ENCODE data around the gene HOXD10. TPM values are rescaled to one million over a fixed set of nuclear protein-coding genes. Genes with fewer than 3 reads are reported as not detected.

The HOXD10 gene
- total and polyA plus RNA-seq, 2 experiments from 2014 or later = not detected

DNA sequence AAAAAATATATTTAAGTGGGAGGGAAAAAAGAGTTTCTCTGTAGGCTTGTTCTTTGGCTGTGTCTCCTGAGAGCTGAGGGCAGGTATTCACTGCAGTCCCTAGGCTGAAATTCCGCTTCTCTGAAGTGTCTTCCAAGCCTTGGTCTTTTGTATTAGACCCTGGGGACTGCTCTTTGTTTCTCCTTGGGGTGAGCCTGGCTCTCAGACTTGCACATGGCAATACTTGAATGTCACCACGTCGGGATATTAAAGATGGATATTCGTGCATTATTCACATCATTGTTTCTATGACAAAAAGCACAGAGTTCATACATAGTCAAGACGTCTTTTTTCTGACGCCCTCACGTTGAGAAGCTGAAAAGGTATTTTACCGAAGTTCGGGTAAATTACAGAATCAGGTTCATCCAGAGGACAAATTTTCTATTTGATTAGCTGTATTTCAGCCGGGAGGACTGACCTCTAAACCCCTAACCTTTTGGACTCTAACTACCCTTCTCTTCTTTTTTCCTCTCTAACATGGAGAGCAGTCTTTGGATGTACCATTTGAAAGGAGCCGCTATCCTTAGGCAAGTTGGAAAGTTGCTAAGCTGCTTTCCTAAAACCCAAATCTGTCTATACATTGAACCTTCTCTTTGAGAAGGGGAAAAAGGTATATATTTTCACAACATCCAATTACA lies 38.1 kb downstream of the HOXD10 start:
- Mint-ChIP-seq H3K4me3 (no peak overlapping the region), H3K9me3 (peaks cover 3% of the 10 kb centered on the region; the same call in 2 of the 3 replicates), H3K36me3 (ENCODE audit: low read depth) (no peaks in the 10 kb centered on the region), H3K27ac (no peak overlapping the region), H3K27me3 (ENCODE audit: insufficient read depth, low read depth, poor library complexity) (peaks cover 98% of the 10 kb centered on the region), H3K4me1 (peaks cover 31% of the 10 kb centered on the region)
- Histone ChIP-seq H3K79me2 (replicated peaks; ENCODE audit: insufficient read depth) (no peaks in the 10 kb centered on the region), H3K4me2 (peak overlapping the region; percentile 1; the same call in 1 of the 2 replicates), H3K9me2 (ENCODE audit: insufficient read depth) (no peaks in the 10 kb centered on the region), H3K4me1 (ENCODE audit: insufficient read depth) (peaks cover 41% of the 10 kb centered on the region), H3F3A (replicated peaks; ENCODE audit: low read depth) (peaks cover 30% of the 10 kb centered on the region), H2AFZ (no peak overlapping the region), H3K27me3 (ENCODE audit: insufficient read depth) (peaks cover 100% of the 10 kb centered on the region), H3K27ac (ENCODE audit: low read depth) (no peak overlapping the region), H4K20me1 (replicated peaks; ENCODE audit: insufficient read depth) (peaks cover 47% of the 10 kb centered on the region), H3K4me3 (peak overlapping the region; percentile 1; the same call in 1 of the 2 replicates), H3K36me3 (ENCODE audit: insufficient read depth) (no peaks in the 10 kb centered on the region)
- peak; percentile 41 for DNase-seq (ENCODE audit: low spot score)
- TF ChIP-seq ZNF331 (CRISPR knock-in tag; IDR thresholded peaks at IDR 0.05; ENCODE audit: low read depth) (no peak), EZH2 (IDR thresholded peaks at IDR 0.05; ENCODE audit: low read depth, unreplicated experiment) (peak; percentile 69)
- no peak for ATAC-seq

DNA sequence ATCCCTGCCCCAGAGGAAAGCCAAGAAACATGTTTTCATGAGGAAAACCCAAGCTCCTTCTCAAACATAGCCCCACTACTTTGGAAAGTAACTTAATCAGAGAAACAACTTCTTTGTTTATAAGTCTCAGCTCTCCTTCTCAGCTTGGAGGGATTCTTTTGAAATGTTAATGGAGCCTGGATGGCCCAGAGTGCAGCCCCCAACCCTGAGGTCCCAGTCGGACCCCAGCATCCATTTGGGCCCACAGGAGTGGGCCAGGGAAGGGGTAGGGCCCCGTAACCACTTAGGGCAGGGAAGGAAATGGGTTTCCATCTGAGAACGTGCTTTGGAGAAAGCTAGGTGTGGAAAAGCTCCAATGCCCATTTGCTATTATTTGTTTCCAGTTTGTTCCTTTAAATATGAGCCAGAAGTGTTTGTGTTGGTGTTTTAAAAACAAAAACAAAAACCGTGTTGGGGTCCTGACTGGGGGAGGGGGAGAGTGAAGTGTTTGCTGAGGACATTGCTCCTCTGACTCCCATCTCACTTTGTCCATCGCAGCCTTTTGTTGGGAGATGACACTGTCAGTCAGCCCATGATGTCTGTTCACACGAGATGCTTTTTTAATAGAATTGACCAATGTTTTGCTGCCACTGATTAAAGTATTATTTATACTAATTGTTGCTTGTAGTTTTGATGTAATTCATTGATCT lies 38.9 kb downstream of the HOXD10 start:
- DNase-seq (ENCODE audit: low spot score) (peak; percentile 52), ATAC-seq (no peak)
- H4K20me1 ChIP-seq (replicated peaks; ENCODE audit: insufficient read depth) = peaks cover 40% of the 10 kb centered on the region
- peak overlapping the region; percentile 1; the same call in 1 of the 2 replicates for H3K4me3 ChIP-seq
- no peaks in the 10 kb centered on the region for H3K36me3 Mint-ChIP-seq (ENCODE audit: low read depth)
- TF ChIP-seq CREB1 (CRISPR knock-in tag; IDR thresholded peaks at IDR 0.05; ENCODE audit: low read depth) (no peak), EZH2 (IDR thresholded peaks at IDR 0.05; ENCODE audit: low read depth, unreplicated experiment) (peak; percentile 61)
- H3K4me1 ChIP-seq (ENCODE audit: insufficient read depth) = peaks cover 41% of the 10 kb centered on the region
- H3K36me3 ChIP-seq (ENCODE audit: insufficient read depth) = no peaks in the 10 kb centered on the region
- H3K4me2 ChIP-seq = peak overlapping the region; percentile 1; the same call in 1 of the 2 replicates
- H3K27ac ChIP-seq (ENCODE audit: low read depth) = no peak overlapping the region
- no peak overlapping the region for H2AFZ ChIP-seq
- no peaks in the 10 kb centered on the region for H3K9me2 ChIP-seq (ENCODE audit: insufficient read depth)
- H3F3A ChIP-seq (replicated peaks; ENCODE audit: low read depth) = peaks cover 25% of the 10 kb centered on the region
- H3K27me3 ChIP-seq (ENCODE audit: insufficient read depth) = peaks cover 100% of the 10 kb centered on the region
- H3K79me2 ChIP-seq (replicated peaks; ENCODE audit: insufficient read depth) = no peaks in the 10 kb centered on the region
- H3K27ac Mint-ChIP-seq = no peak overlapping the region
- H3K9me3 Mint-ChIP-seq = peaks cover 3% of the 10 kb centered on the region; the same call in 2 of the 3 replicates
- peaks cover 34% of the 10 kb centered on the region for H3K4me1 Mint-ChIP-seq
- H3K4me3 Mint-ChIP-seq = no peak overlapping the region
- H3K27me3 Mint-ChIP-seq (ENCODE audit: insufficient read depth, low read depth, poor library complexity) = peaks cover 98% of the 10 kb centered on the region

DNA sequence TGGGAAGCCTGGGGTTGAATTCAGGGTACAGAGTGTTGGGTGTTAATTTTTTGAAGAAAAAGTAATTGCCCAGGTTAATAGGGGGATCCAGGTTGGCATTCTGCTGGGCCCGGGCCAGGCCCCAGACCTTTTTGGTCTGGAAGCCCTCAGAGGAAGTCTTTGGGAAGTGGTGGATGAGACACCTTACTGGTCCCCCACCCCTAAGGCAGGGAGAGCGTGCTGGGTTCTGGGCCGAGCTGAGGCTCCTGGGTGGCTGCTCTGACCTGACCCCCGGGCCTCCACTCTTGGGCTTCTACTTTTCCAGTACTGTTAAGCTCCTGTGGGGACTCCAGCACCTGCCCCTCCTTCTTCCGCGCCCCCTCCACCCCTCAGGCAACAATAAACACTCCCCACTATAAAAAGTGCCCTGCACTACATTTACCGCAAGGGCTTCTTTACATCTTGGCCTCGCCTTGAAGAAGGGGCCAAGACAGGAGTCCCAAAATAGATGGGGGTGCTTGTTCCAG lies 39.8 kb downstream of the HOXD10 start:
- Histone ChIP-seq H3K9me2 (ENCODE audit: insufficient read depth) (no peaks in the 10 kb centered on the region), H3K4me3 (peak overlapping the region; percentile 34; the same call in 1 of the 2 replicates), H3K79me2 (replicated peaks; ENCODE audit: insufficient read depth) (no peaks in the 10 kb centered on the region), H3K27ac (ENCODE audit: low read depth) (no peak overlapping the region), H3F3A (replicated peaks; ENCODE audit: low read depth) (peaks cover 27% of the 10 kb centered on the region), H3K4me2 (no peak overlapping the region), H3K36me3 (ENCODE audit: insufficient read depth) (no peaks in the 10 kb centered on the region), H4K20me1 (replicated peaks; ENCODE audit: insufficient read depth) (peaks cover 39% of the 10 kb centered on the region), H2AFZ (no peak overlapping the region), H3K27me3 (ENCODE audit: insufficient read depth) (peaks cover 100% of the 10 kb centered on the region), H3K4me1 (ENCODE audit: insufficient read depth) (peaks cover 46% of the 10 kb centered on the region)
- DNase-seq (ENCODE audit: low spot score) = peak; percentile 10
- Mint-ChIP-seq H3K4me3 (0 out of 3 replicates have a peak overlapping the region, but pooled peaks have one; percentile 12), H3K4me1 (peaks cover 33% of the 10 kb centered on the region), H3K9me3 (peaks cover 3% of the 10 kb centered on the region; the same call in 2 of the 3 replicates), H3K27ac (no peak overlapping the region), H3K36me3 (ENCODE audit: low read depth) (no peaks in the 10 kb centered on the region), H3K27me3 (ENCODE audit: insufficient read depth, low read depth, poor library complexity) (peaks cover 98% of the 10 kb centered on the region)
- no peak for TF ChIP-seq ZNF114 (CRISPR knock-in tag; IDR thresholded peaks at IDR 0.05)
- peak; percentile 68 for TF ChIP-seq EZH2 (IDR thresholded peaks at IDR 0.05; ENCODE audit: low read depth, unreplicated experiment)
- no peak for ATAC-seq

All from GM23338 (cell line).